Ovary (tissue), 10 donors: ENCODE data around the gene PLA2G2E. TPM values are rescaled to one million over a fixed set of nuclear protein-coding genes. Genes with fewer than 3 reads are reported as not detected.

ENCODE experiments used
- DNase-seq, 5 donors: peaks; one replicate each; pipeline ENCODE4 v3.0.0-alpha.2; 2019 to 2020
- H3K27ac ChIP-seq, 2 donors: fragments of 200-600 bp; one replicate each; pipeline versions ENCODE4 v1.5.1 to v1.8.0; 2019 to 2022
- H3K27me3 ChIP-seq: fragments of 200-600 bp; one replicate; pipeline ENCODE4 v1.8.0; 2022
- H3K36me3 ChIP-seq: fragments of 200-600 bp; sonication (generic); one replicate; pipeline ENCODE4 v1.5.1; 2019
- H3K4me1 ChIP-seq: one replicate; pipeline ENCODE4 v1.8.1; 2013; ENCODE audit warnings: mild to moderate bottlenecking, moderate library complexity; ENCODE audit not compliant: insufficient read depth
- H3K4me3 ChIP-seq: fragments of 200-600 bp; sonication (generic); one replicate; pipeline ENCODE4 v1.5.1; 2017
- H3K9me3 ChIP-seq, 2 donors: fragments of 200-600 bp in 1 of 2; sonication (generic) in 1 of 2; one replicate each; pipeline versions ENCODE4 v1.5.1 to v1.8.1; 2013 to 2019; ENCODE audit warnings: mild to moderate bottlenecking in 1 of 2, moderate library complexity in 1 of 2
- CTCF ChIP-seq, 3 donors: fragments of 450-650 bp in 2 of 3; fragments of 200-600 bp in 1 of 3; IDR thresholded peaks; one replicate each; pipeline versions ENCODE4 v1.5.1 to v1.8.0; 2016 to 2022; ENCODE audit warnings: antibody characterized with exemption in 3 of 3, mild to moderate bottlenecking in 1 of 3
- EP300 ChIP-seq: sonication (generic); formaldehyde crosslinking; IDR thresholded peaks from one replicate; pipeline ENCODE4 v1.6.1; 2017; ENCODE audit warnings: antibody characterized with exemption
- POLR2A ChIP-seq: fragments of 450-650 bp; IDR thresholded peaks from one replicate; pipeline ENCODE4 v1.6.1; 2017; ENCODE audit warnings: antibody characterized with exemption, mild to moderate bottlenecking, moderate library complexity
- WGBS, 3 donors: extraction: QIAGEN DNeasy Blood & Tissue Kit in 1 of 3; methylation state at CpG; one replicate each; pipeline versions ENCODE4 v1.1.5 to v1.1.7; 2013 to 2017; 5-methylcytosine and 5-hydroxymethylcytosine counted together
- intact Hi-C, 4 donors: fragments of 100-400 bp; cut with DNase I; formaldehyde crosslinking; loops; one replicate each; pipeline versions ENCODE4 v1.11.0 to v1.15.1; 2022 to 2023
- long read RNA-seq, 3 donors: library from polyadenylated mRNA in 2 of 3; unstranded in 2 of 3; transcript quantifications; one replicate each; pipeline ENCODE4 v2.0.0 and lab custom pipeline, GENCODE V29; 2021 to 2026
- polyA plus RNA-seq, 2 donors: library from polyadenylated mRNA; stranded (reverse); fragments of 200-250 nt in 1 of 2; fragments of 350-450 nt in 1 of 2; fragmentation: Illumina TruSeq in 1 of 2; extraction: RNeasy Lipid Tissue Mini Kit (QIAGEN cat#74804) in 1 of 2; gene quantifications; one replicate each; pipeline ENCODE4 v1.2.3, GENCODE V29; 2013 to 2014
- total RNA-seq, 7 donors: library from RNA; depleted of rRNA in 2 of 7; stranded (reverse); fragments of >200 nt in 2 of 7; fragmentation: NEBNext Ultra II Directional in 3 of 7; extraction: Animal tissue kit (Norgen Biotek cat#: 25700) in 3 of 7; gene quantifications; one replicate each; pipeline versions ENCODE4 v1.1.0 to v1.2.4, GENCODE V29; 2016 to 2023
- donor health status: DM: no; HTN: no; CAD: no; lungs with moderate emphysema.
- donor health status: DM: no; HTN: no; CAD: no.
- donor health status: Bipolar disorder and iron deficiency.
- donor health status: DM: yes; HTN: yes; CAD: no.
- donor health status: DM: no; HTN: no; CAD: no.
- donor health status: DM: yes; HTN: yes; CAD: no.

PLA2G2E gene
- total RNA-seq = not detected
- not detected for polyA plus RNA-seq
- long read RNA-seq, donor 1 = 0 reads
- long read RNA-seq, donor 2 = 0 reads
- long read RNA-seq, donor 3 = 0 reads

- Histone ChIP-seq H3K4me1 (peaks cover 2% of the 10 kb centered on the region), H3K27ac (no peak within 1 kb of the TSS), H3K27me3 (no peaks in the 10 kb centered on the region), H3K4me3 (no peak within 1 kb of the TSS), H3K9me3 (no peaks in the 10 kb centered on the region), H3K36me3 (no peaks in the 10 kb centered on the region)
- 71 to 80% (median 76%) methylated on average over 14 of the region's 14 CpGs for WGBS, 3 donors
- intact Hi-C loops = loop anchor here in 1 of 4 donors (5.0 to 10.0 kb wide), 2 partner anchors 441 to 569 kb away; no protein-coding TSS in a partner anchor
- no peak for DNase-seq
- TF ChIP-seq EP300 = no peak
- no peak for TF ChIP-seq CTCF (IDR thresholded peaks at IDR 0.05)
- TF ChIP-seq POLR2A = no peak
Observed at GRCh38 chr1:19923137-19923952, at the start of gene PLA2G2E. Gene PLA2G2E, minus strand, starts transcription at chr1:19923617. Its CDS starts 58 bp downstream, at chr1:19923559.

GRCh38 chr1:19971664-19972063 is 48.2 kb upstream of the PLA2G2E start:
- intact Hi-C loops = loop anchor here in 2 of 4 donors (5.0 to 10.0 kb wide), 2 partner anchors 63 to 181 kb away; no protein-coding TSS in a partner anchor
- no peak overlapping the region for H3K4me3 ChIP-seq
- H3K9me3 ChIP-seq = no peaks in the 10 kb centered on the region
- WGBS, 3 donors = 92 to 95% (median 93%) methylated on average over 1 of the region's 1 CpG
- H3K27ac ChIP-seq = no peak overlapping the region
- no peaks in the 10 kb centered on the region for H3K27me3 ChIP-seq
- no peak for DNase-seq
- TF ChIP-seq CTCF (IDR thresholded peaks at IDR 0.05) = no peak
- TF ChIP-seq POLR2A = no peak
- no peak for TF ChIP-seq EP300
- peaks cover 26% of the 10 kb centered on the region for H3K4me1 ChIP-seq
- H3K36me3 ChIP-seq = no peaks in the 10 kb centered on the region

GRCh38 chr1:19969898-19970660 is 46.7 kb upstream of the PLA2G2E start:
- TF ChIP-seq CTCF (IDR thresholded peaks at IDR 0.05) (no peak), POLR2A (no peak), EP300 (no peak)
- intact Hi-C loops = loop anchor here in 2 of 4 donors (5.0 to 10.0 kb wide), 2 partner anchors 65 to 182 kb away; no protein-coding TSS in a partner anchor
- WGBS, 3 donors = 59 to 71% (median 69%) methylated on average over 5 of the region's 5 CpGs

GRCh38 chr1:19967808-19968207 is 44.4 kb upstream of the PLA2G2E start:
- Histone ChIP-seq H3K36me3 (no peaks in the 10 kb centered on the region), H3K27ac (peak overlapping the region in 1 of 2 donors; percentile 92), H3K4me1 (peaks cover 13% of the 10 kb centered on the region), H3K9me3 (no peaks in the 10 kb centered on the region), H3K4me3 (no peak overlapping the region), H3K27me3 (no peaks in the 10 kb centered on the region)
- DNase-seq = peak; percentile 66 to 84 (median 72)
- TF ChIP-seq EP300 (peak; percentile 14), POLR2A (no peak)
- 9 to 15% (median 9%) methylated on average over 9 of the region's 9 CpGs for WGBS, 3 donors
- intact Hi-C loops = no loop called here

More at GRCh38 chr1:19969898-19970660, 46.7 kb upstream of the PLA2G2E start:
- Histone ChIP-seq H3K36me3 (no peaks in the 10 kb centered on the region), H3K9me3 (no peaks in the 10 kb centered on the region), H3K4me3 (no peak overlapping the region), H3K27me3 (no peaks in the 10 kb centered on the region), H3K4me1 (peaks cover 20% of the 10 kb centered on the region), H3K27ac (no peak overlapping the region)
- DNase-seq = no peak
